ENCODE data around the gene ERICH6B. TPM values are rescaled to one million over a fixed set of nuclear protein-coding genes. Genes with fewer than 3 reads are reported as not detected.
"Not testable (repeated sequence)": the region's sequence is repeated elsewhere in the genome, so short reads cannot be mapped to it uniquely, and the experiment has no call there.

The ERICH6B gene
- total and polyA plus RNA-seq, 7 experiments from 2014 or later = not detected

DNA sequence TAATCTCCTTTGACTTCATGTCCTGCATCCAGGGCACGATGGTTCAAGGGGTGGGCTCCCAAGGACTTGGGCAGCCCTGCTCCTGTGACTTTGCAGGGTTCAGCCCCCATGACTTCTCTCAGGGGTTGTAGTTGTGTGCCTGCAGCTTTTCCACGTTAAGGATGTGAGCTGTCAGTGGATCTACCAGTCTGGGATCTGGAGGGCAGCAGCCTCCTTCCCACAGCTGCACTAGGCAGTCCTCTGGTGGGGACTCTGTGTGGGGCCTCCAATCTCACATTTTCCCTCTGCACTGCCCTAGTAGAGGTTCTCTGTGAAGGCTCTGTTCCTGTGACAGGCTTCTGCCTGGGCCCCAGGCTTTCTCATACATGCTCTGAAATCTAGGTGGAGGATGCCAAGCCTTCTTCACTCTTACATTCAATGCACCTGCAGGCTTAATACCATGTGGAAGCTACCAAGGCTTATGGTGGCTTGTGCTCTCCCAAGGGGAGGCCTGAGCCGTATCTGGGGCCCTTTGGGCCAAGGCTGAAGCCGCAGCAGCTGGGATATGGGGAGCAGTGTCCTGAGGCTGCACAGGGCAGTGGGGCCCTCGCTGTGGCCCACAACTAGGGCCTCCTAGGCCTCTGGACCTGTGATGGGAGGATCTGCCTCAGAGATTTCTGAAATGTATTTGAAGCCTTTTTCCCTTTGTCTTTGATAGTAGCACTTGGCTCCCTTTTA is 39.3 kb upstream of the ERICH6B start:
- Mint-ChIP-seq H3K36me3 (peaks cover 0 to 1% (median 0%) of the 10 kb centered on the region in 5 donors), H3K27ac (no peak overlapping the region), H3K4me3 (no peak overlapping the region), H3K4me1 (no peaks in the 10 kb centered on the region), H3K9me3 (peaks cover 0 to 5% (median 0%) of the 10 kb centered on the region in 11 donors), H3K27me3 (no peaks in the 10 kb centered on the region)
- ChIA-PET POLR2A (no interaction called here), CTCF (no interaction called here)
- Histone ChIP-seq H3K36me3 (ENCODE audit: control insufficient read depth in 2 of 3, insufficient read depth in 3 of 3, low read length in 3 of 3) (no peaks in the 10 kb centered on the region), H3K27me3 (ENCODE audit: control insufficient read depth in 2 of 2, insufficient read depth in 2 of 2, low read length in 2 of 2) (no peaks in the 10 kb centered on the region), H3K27ac (ENCODE audit: low read depth, low read length) (no peak overlapping the region), H3K4me3 (ENCODE audit: low read length) (no peak overlapping the region), H3K9me3 (ENCODE audit: control insufficient read depth in 2 of 3, low read length in 3 of 3) (no peaks in the 10 kb centered on the region), H3K4me1 (ENCODE audit: control insufficient read depth in 2 of 2, insufficient read depth in 2 of 2, low read length in 2 of 2) (no peaks in the 10 kb centered on the region)
- ATAC-seq = no peak
- DNase-seq = no peak
- intact Hi-C loops (cut with micrococcal nuclease) = no loop called here

DNA sequence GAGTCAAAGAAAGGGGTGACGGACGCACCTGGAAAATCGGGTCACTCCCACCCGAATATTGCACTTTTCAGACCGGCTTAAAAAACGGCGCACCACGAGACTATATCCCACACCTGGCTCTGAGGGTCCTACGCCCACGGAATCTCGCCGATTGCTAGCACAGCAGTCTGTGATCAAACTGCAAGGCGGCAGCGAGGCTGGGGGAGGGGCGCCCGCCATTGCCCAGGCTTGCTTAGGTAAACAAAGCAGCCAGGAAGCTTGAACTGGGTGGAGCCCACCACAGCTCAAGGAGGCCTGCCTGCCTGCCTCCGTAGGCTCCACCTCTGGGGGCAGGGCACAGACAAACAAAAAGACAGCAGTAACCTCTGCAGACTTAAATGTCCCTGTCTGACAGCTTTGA is 29.7 kb upstream of the ERICH6B start:
- CTCF ChIA-PET; H3K27me3 ChIP-seq (ENCODE audit: control insufficient read depth in 2 of 2, insufficient read depth in 2 of 2, low read length in 2 of 2); H3K4me1 ChIP-seq (ENCODE audit: control insufficient read depth in 2 of 2, insufficient read depth in 2 of 2, low read length in 2 of 2); H3K27ac Mint-ChIP-seq; H3K4me3 ChIP-seq (ENCODE audit: low read length); H3K27ac ChIP-seq (ENCODE audit: low read depth, low read length); ATAC-seq; intact Hi-C loops (cut with micrococcal nuclease); DNase-seq; H3K4me3 Mint-ChIP-seq; H3K4me1 Mint-ChIP-seq; POLR2A ChIA-PET; H3K36me3 ChIP-seq (ENCODE audit: control insufficient read depth in 2 of 3, insufficient read depth in 3 of 3, low read length in 3 of 3); H3K9me3 ChIP-seq (ENCODE audit: control insufficient read depth in 2 of 3, low read length in 3 of 3): not testable (repeated sequence)
- peaks cover 0 to 15% (median 6%) of the 10 kb centered on the region in 5 donors for H3K27me3 Mint-ChIP-seq
- peaks cover 0 to 13% (median 2%) of the 10 kb centered on the region in 5 donors for H3K36me3 Mint-ChIP-seq
- H3K9me3 Mint-ChIP-seq = peaks cover 0 to 36% (median 15%) of the 10 kb centered on the region in 11 donors

DNA sequence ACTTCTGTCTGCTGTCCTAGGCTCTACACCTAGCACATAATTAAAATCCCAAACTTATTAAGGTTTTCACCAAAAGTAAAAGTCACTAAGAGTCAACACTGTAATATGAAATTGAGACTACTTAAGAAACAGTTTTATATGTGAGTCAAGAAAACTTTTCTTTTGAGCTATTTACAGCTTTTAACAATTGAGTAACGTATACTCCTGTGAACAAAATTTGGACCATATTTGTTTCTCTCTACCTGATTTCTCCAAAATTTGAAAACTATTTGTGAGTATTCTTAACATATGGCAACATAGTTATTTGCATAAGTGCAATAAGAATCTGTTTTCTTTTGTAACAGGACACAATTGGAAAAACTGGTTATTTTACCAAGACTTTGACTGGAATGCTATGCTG is 26.6 kb upstream of the ERICH6B start:
- Mint-ChIP-seq H3K27me3 (peaks cover 4 to 28% (median 8%) of the 10 kb centered on the region in 5 donors), H3K36me3 (peaks cover 0 to 13% (median 2%) of the 10 kb centered on the region in 5 donors), H3K9me3 (peaks cover under 1 to 36% (median 15%) of the 10 kb centered on the region in 11 donors)
- H3K4me1 Mint-ChIP-seq; intact Hi-C loops (cut with micrococcal nuclease); DNase-seq; H3K4me3 Mint-ChIP-seq; ATAC-seq; H3K27ac ChIP-seq (ENCODE audit: low read depth, low read length); H3K27ac Mint-ChIP-seq; H3K36me3 ChIP-seq (ENCODE audit: control insufficient read depth in 2 of 3, insufficient read depth in 3 of 3, low read length in 3 of 3); H3K4me1 ChIP-seq (ENCODE audit: control insufficient read depth in 2 of 2, insufficient read depth in 2 of 2, low read length in 2 of 2); H3K4me3 ChIP-seq (ENCODE audit: low read length); CTCF ChIA-PET; POLR2A ChIA-PET; H3K27me3 ChIP-seq (ENCODE audit: control insufficient read depth in 2 of 2, insufficient read depth in 2 of 2, low read length in 2 of 2); H3K9me3 ChIP-seq (ENCODE audit: control insufficient read depth in 2 of 3, low read length in 3 of 3): not testable (repeated sequence)

DNA sequence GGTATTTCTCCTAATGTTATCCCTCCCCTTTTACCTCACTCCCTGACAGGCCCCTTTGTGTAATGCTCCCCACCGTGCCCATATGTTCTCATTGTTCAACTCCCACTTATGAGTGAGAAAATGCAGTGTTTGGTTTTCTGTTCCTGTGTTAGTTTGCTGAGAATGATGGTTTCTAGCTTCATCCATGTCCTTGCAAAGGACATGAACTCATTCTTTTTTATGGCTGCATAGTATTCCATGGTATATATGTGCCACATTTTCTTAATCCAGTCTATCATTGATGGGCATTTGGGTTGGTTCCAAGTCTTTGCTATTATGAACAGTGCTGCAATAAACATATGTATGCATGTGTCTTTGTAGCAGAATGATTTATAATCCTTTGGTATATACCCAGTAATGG is 19.8 kb upstream of the ERICH6B start:
- DNase-seq; intact Hi-C loops (cut with micrococcal nuclease); H3K4me1 ChIP-seq (ENCODE audit: control insufficient read depth in 2 of 2, insufficient read depth in 2 of 2, low read length in 2 of 2); ATAC-seq; H3K27me3 ChIP-seq (ENCODE audit: control insufficient read depth in 2 of 2, insufficient read depth in 2 of 2, low read length in 2 of 2); H3K36me3 Mint-ChIP-seq; H3K4me1 Mint-ChIP-seq; CTCF ChIA-PET; H3K36me3 ChIP-seq (ENCODE audit: control insufficient read depth in 2 of 3, insufficient read depth in 3 of 3, low read length in 3 of 3); H3K9me3 ChIP-seq (ENCODE audit: control insufficient read depth in 2 of 3, low read length in 3 of 3); H3K27ac ChIP-seq (ENCODE audit: low read depth, low read length); POLR2A ChIA-PET; H3K4me3 Mint-ChIP-seq; H3K27ac Mint-ChIP-seq; H3K4me3 ChIP-seq (ENCODE audit: low read length): not testable (repeated sequence)
- H3K9me3 Mint-ChIP-seq = peaks cover 0 to 16% (median 2%) of the 10 kb centered on the region in 11 donors
- peaks cover 0 to 18% (median 9%) of the 10 kb centered on the region in 5 donors for H3K27me3 Mint-ChIP-seq

DNA sequence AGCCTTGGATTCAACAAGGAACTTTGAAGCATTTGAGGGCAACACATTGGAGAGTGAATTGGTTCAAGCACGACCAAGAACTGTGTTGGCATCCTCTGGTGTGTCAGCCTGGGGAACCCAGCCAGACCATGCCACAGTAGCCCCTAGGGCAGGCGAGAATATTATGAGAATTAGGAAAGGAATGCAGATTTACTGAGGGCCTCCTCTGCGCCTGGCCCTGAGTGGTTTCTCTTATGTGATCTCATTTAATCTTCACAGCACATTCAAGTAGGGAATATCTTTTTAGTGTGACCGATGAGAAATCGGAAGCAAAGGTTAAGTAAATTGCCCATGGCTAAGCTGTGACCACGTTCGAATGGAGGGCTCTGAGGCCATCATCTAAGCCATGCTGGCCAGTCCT is 15.3 kb upstream of the ERICH6B start:
- Histone ChIP-seq H3K36me3 (ENCODE audit: control insufficient read depth in 2 of 3, insufficient read depth in 3 of 3, low read length in 3 of 3) (no peaks in the 10 kb centered on the region), H3K27ac (ENCODE audit: low read depth, low read length) (no peak overlapping the region), H3K4me1 (ENCODE audit: control insufficient read depth in 2 of 2, insufficient read depth in 2 of 2, low read length in 2 of 2) (no peaks in the 10 kb centered on the region), H3K27me3 (ENCODE audit: control insufficient read depth in 2 of 2, insufficient read depth in 2 of 2, low read length in 2 of 2) (no peaks in the 10 kb centered on the region), H3K4me3 (ENCODE audit: low read length) (no peak overlapping the region), H3K9me3 (ENCODE audit: control insufficient read depth in 2 of 3, low read length in 3 of 3) (no peaks in the 10 kb centered on the region)
- ChIA-PET CTCF (interaction anchor here (1.9 kb wide), 1 partner anchor 7 kb away, joined by 4 read pairs; no protein-coding TSS in a partner anchor), POLR2A (no interaction called here)
- Mint-ChIP-seq H3K9me3 (peaks cover 0 to 5% (median 0%) of the 10 kb centered on the region in 11 donors), H3K36me3 (no peaks in the 10 kb centered on the region), H3K4me3 (no peak overlapping the region), H3K4me1 (no peaks in the 10 kb centered on the region), H3K27ac (no peak overlapping the region), H3K27me3 (peaks cover 3 to 6% (median 4%) of the 10 kb centered on the region in 5 donors)
- DNase-seq = no peak
- ATAC-seq = no peak
- intact Hi-C loops (cut with micrococcal nuclease) = no loop called here

DNA sequence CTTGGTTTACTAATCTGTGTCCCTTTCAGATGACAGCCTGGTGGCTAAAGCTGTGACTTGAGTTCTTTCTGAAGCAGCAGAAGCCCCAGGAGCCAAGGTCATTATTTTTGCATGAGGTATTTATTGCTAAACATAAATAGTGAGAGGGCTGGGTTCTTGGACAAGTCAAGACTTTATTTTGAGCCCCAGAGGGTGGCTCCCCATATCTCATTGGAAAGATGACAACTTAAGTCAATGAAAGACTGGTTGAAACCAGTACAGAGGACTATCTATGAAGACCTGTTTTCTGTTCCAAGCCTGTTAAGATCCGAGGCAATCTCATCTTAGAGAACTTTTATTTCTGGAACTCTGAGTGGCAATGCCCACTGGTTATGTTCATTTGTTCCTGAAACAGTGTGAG is 14.4 kb upstream of the ERICH6B start:
- H3K27me3 Mint-ChIP-seq = peaks cover 4 to 11% (median 8%) of the 10 kb centered on the region in 5 donors
- Histone ChIP-seq H3K9me3 (ENCODE audit: control insufficient read depth in 2 of 3, low read length in 3 of 3) (no peaks in the 10 kb centered on the region), H3K4me3 (ENCODE audit: low read length) (no peak overlapping the region), H3K27me3 (ENCODE audit: control insufficient read depth in 2 of 2, insufficient read depth in 2 of 2, low read length in 2 of 2) (no peaks in the 10 kb centered on the region), H3K4me1 (ENCODE audit: control insufficient read depth in 2 of 2, insufficient read depth in 2 of 2, low read length in 2 of 2) (no peaks in the 10 kb centered on the region), H3K27ac (ENCODE audit: low read depth, low read length) (no peak overlapping the region), H3K36me3 (ENCODE audit: control insufficient read depth in 2 of 3, insufficient read depth in 3 of 3, low read length in 3 of 3) (no peaks in the 10 kb centered on the region)
- intact Hi-C loops (cut with micrococcal nuclease) = no loop called here
- ChIA-PET CTCF (no interaction called here), POLR2A (no interaction called here)
- DNase-seq (no peak), ATAC-seq (no peak)
- no peaks in the 10 kb centered on the region for H3K36me3 Mint-ChIP-seq
- H3K27ac Mint-ChIP-seq = no peak overlapping the region
- H3K9me3 Mint-ChIP-seq = peaks cover 0 to 2% (median 0%) of the 10 kb centered on the region in 11 donors
- no peaks in the 10 kb centered on the region for H3K4me1 Mint-ChIP-seq
- H3K4me3 Mint-ChIP-seq = no peak overlapping the region

DNA sequence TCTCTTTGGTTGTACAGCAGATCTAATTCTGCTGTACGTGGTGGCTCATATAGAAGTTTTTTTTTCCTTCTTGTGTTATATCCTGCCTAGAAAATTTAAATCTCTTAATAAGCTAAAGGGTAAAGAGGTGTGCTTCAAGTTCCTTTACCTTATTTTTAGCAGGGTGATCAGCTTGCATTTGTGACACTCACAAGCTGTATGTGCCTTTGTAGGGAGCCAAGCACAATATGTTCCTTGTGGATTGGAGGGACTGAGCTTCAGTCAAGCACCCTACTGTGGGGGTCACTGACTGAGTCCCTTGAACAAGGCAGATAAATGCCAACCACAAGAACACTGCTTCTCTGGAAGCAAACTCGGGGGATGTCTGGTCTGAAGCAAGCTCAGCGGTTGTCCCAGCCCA is 12.6 kb upstream of the ERICH6B start:
- DNase-seq = no peak
- Mint-ChIP-seq H3K9me3 (peaks cover 0 to 2% (median 0%) of the 10 kb centered on the region in 11 donors), H3K4me1 (no peaks in the 10 kb centered on the region), H3K36me3 (no peaks in the 10 kb centered on the region), H3K4me3 (no peak overlapping the region), H3K27me3 (peaks cover 4 to 21% (median 17%) of the 10 kb centered on the region in 5 donors), H3K27ac (no peak overlapping the region)
- intact Hi-C loops (cut with micrococcal nuclease) = no loop called here
- ChIA-PET POLR2A (no interaction called here), CTCF (no interaction called here)
- no peak overlapping the region for H3K27ac ChIP-seq (ENCODE audit: low read depth, low read length)
- no peaks in the 10 kb centered on the region for H3K4me1 ChIP-seq (ENCODE audit: control insufficient read depth in 2 of 2, insufficient read depth in 2 of 2, low read length in 2 of 2)
- no peaks in the 10 kb centered on the region for H3K9me3 ChIP-seq (ENCODE audit: control insufficient read depth in 2 of 3, low read length in 3 of 3)
- no peak overlapping the region for H3K4me3 ChIP-seq (ENCODE audit: low read length)
- ATAC-seq = no peak
- H3K36me3 ChIP-seq (ENCODE audit: control insufficient read depth in 2 of 3, insufficient read depth in 3 of 3, low read length in 3 of 3) = no peaks in the 10 kb centered on the region
- no peaks in the 10 kb centered on the region for H3K27me3 ChIP-seq (ENCODE audit: control insufficient read depth in 2 of 2, insufficient read depth in 2 of 2, low read length in 2 of 2)
